Measurements from ENCODE around the gene IGSF5.

IGSF5 gene

DNA sequence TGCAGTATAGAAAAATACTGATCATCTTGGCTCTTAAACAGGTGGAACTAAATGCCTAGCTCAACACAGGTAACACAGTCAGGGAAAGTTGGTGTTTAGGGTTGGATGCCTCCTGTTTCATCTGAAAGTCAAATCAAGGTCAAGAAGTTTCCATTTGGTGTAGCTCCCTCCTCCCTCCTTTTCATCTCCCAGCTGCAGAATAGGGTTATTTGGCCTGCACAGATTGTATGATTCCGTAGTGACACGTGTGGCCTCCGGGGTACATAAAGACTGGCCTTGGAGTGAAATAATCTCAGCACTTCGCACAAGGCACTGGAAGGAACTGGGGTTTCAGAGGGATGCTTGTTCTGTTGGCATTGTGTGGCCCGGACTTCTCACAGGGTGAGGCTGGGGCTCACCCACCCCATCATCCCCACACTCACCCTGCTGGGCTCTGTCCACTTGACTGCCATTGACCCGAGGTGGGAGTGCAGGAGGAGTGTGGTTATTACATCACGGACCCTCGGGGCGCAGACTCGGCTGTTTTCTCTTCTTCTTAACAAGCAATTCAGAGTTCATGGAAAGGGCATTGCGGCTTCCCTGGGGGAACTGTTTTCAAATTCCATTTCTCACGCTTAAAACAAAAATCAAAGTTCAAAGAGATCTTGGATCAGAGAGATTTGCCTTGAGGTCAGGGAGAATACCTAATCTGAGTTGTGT lies 18.4 kb downstream of the IGSF5 start:
- Histone ChIP-seq H3K9me3 (ENCODE audit: severe bottlenecking) (peaks cover 6% of the 10 kb centered on the region), H3K4me3 (ENCODE audit: low read depth, low read length) (no peak overlapping the region), H3K36me3 (no peaks in the 10 kb centered on the region), H3K27ac (no peak overlapping the region), H3K27me3 (ENCODE audit: insufficient read depth, low read depth, severe bottlenecking) (peaks cover 10% of the 10 kb centered on the region)
- TF ChIP-seq, protein P1, sequence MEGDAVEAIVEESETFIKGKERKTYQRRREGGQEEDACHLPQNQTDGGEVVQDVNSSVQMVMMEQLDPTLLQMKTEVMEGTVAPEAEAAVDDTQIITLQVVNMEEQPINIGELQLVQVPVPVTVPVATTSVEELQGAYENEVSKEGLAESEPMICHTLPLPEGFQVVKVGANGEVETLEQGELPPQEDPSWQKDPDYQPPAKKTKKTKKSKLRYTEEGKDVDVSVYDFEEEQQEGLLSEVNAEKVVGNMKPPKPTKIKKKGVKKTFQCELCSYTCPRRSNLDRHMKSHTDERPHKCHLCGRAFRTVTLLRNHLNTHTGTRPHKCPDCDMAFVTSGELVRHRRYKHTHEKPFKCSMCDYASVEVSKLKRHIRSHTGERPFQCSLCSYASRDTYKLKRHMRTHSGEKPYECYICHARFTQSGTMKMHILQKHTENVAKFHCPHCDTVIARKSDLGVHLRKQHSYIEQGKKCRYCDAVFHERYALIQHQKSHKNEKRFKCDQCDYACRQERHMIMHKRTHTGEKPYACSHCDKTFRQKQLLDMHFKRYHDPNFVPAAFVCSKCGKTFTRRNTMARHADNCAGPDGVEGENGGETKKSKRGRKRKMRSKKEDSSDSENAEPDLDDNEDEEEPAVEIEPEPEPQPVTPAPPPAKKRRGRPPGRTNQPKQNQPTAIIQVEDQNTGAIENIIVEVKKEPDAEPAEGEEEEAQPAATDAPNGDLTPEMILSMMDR (IDR thresholded peaks at IDR 0.05; ENCODE audit: low read depth, low read length), result no peak
- DNase-seq, result no peak

DNA sequence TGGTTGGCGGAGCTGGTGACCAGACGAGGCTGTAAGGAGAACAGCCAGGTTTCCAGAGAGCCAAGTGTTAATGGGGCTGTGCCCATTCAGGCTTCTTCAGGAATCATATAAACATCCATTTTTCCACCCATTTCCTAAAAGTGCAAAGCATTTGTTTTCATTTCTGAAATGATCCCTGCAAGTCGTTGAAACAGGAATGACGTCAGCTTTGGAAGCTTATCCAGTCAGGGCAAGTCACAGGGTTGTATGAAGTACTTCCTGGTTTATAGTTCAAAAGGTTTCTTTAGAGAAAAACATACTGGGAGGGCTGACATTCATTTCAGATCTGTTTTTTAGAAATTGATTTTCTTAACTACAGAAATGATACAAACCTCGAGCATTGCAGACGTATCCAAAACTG lies 29.2 kb downstream of the IGSF5 start:
- Histone ChIP-seq H3K36me3 (no peaks in the 10 kb centered on the region), H3K4me3 (ENCODE audit: low read depth, low read length) (no peak overlapping the region), H3K27ac (no peak overlapping the region), H3K9me3 (ENCODE audit: severe bottlenecking) (no peaks in the 10 kb centered on the region), H3K27me3 (ENCODE audit: insufficient read depth, low read depth, severe bottlenecking) (no peaks in the 10 kb centered on the region)
- TF ChIP-seq, protein P1 (IDR thresholded peaks at IDR 0.05; ENCODE audit: low read depth, low read length), result no peak
- DNase-seq, result no peak

DNA sequence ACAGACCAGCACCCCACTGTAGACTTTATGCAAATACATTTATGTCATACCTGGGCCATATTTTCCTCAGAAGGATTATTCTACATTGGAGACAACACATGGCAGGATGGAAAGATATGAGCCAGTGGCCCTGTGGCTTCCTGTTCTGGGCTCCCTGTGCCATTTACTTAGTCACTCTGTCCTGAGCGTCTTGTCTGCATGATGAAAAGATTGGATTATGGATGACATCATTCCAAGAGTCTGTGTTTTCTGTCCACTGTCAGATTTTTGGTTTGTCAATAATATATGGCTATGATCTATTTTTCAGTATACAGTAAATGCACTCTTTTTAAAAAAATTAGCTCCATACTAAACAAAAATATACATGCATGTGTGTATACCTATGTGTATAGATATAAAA lies 30.8 kb downstream of the IGSF5 start:
- TF ChIP-seq, protein P1 (IDR thresholded peaks at IDR 0.05; ENCODE audit: low read depth, low read length), result no peak
- no peak for DNase-seq
- Histone ChIP-seq H3K36me3 (no peaks in the 10 kb centered on the region), H3K27ac (no peak overlapping the region), H3K4me3 (ENCODE audit: low read depth, low read length) (no peak overlapping the region), H3K27me3 (ENCODE audit: insufficient read depth, low read depth, severe bottlenecking) (no peaks in the 10 kb centered on the region), H3K9me3 (ENCODE audit: severe bottlenecking) (no peaks in the 10 kb centered on the region)

DNA sequence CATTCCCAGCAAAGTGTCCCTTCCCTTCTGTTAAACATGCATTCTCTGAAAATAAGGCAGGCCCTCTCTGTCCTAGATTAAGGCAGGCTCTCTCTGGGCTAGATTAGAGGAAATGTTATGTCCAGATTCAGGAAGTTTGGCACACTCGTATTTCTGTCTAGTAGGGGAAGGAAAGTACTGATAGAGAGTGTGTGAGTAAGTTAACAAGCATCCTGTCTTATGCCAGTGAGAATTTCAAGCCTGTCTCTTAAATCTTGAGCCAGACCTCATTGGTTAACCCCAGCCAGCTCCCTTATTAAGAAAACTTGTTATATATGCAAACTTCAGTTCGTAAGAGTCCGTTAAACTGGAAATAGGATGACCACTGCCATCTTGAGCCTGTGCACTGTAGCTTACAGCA lies 31.6 kb downstream of the IGSF5 start:
- Histone ChIP-seq H3K27me3 (ENCODE audit: insufficient read depth, low read depth, severe bottlenecking) (no peaks in the 10 kb centered on the region), H3K9me3 (ENCODE audit: severe bottlenecking) (no peaks in the 10 kb centered on the region)
- DNase-seq, result no peak

DNA sequence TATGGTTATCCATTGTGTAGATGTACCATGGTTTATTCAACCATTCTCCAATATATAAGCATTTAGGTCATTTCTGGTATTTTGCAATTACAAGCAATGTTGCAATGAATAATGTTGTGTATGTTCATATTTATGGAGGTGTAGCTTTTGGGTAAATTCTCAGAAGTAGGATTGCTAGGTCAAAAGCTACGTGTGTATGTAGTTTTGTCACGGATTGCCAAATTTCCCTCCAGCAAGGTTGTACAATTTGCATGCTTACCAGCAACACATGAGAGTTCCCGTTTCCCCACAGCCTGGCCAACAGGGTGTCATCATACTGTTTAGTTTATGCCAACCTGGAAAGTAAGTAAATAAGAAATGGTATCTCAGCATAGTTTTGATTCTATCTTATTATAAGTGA lies 36.3 kb downstream of the IGSF5 start:
- TF ChIP-seq, protein P1 (IDR thresholded peaks at IDR 0.05; ENCODE audit: low read depth, low read length), result no peak
- no peak overlapping the region for H3K27ac ChIP-seq
- H3K9me3 ChIP-seq (ENCODE audit: severe bottlenecking), result no peaks in the 10 kb centered on the region
- DNase-seq, result no peak
- H3K4me3 ChIP-seq (ENCODE audit: low read depth, low read length), result no peak overlapping the region
- no peaks in the 10 kb centered on the region for H3K27me3 ChIP-seq (ENCODE audit: insufficient read depth, low read depth, severe bottlenecking)
- H3K36me3 ChIP-seq, result no peaks in the 10 kb centered on the region

More for the DNA sequence above, 31.6 kb downstream of the IGSF5 start:
- TF ChIP-seq, protein P1 (IDR thresholded peaks at IDR 0.05; ENCODE audit: low read depth, low read length), result no peak
- Histone ChIP-seq H3K36me3 (no peaks in the 10 kb centered on the region), H3K4me3 (ENCODE audit: low read depth, low read length) (no peak overlapping the region), H3K27ac (no peak overlapping the region)

DNA sequence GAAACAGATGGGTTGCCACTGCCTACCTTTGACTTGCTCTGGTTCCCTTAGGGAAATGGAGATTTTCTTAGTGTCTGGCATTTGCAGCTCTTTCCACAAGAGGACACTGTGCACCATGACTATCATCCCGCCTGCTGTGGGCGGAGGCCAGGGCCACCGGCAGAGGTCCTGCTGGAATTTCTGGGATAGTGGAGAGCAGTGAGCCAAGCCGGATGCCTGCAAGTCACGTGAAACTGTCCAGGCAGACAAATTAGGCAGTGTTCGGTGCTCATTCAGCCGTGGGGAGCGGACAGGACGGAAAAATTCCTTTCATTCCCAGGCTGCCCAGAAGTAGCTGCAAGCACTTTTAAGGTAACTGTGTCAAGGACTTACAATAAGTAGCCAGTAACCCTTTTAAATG lies 43.4 kb downstream of the IGSF5 start:
- Histone ChIP-seq H3K4me3 (ENCODE audit: low read depth, low read length) (peak overlapping the region; percentile 28), H3K27me3 (ENCODE audit: insufficient read depth, low read depth, severe bottlenecking) (no peaks in the 10 kb centered on the region), H3K36me3 (no peaks in the 10 kb centered on the region), H3K27ac (no peak overlapping the region), H3K9me3 (ENCODE audit: severe bottlenecking) (no peaks in the 10 kb centered on the region)
- DNase-seq, result peak; percentile 94
- TF ChIP-seq, protein P1 (IDR thresholded peaks at IDR 0.05; ENCODE audit: low read depth, low read length), result peak; percentile 100
